ENCODE results near the gene NAALADL2. TPM values are rescaled to one million over a fixed set of nuclear protein-coding genes. Genes with fewer than 3 reads are reported as not detected.

The NAALADL2 gene
- total and polyA plus RNA-seq, 2 experiments from 2014 or later = 3.4 to 15.3 TPM

DNA sequence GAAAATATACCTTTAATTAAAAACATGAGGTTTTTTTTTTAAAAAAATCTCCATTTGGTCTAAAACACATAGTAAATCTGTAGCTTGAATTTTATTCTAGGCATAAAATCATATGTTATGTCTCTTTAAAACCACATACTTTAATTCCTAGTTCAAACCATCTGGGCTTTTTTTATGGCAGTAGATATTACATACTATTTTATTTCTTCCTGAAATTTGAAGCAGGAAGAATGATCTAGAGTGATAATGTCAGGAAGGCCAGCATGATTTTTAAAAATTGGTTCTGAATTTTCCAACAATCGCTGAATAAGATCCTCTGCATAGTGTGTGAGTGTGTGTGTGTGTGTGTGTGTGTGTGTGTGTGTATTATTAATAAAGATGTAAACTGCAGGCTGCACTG, 420.3 kb downstream of the NAALADL2 start:
- Histone ChIP-seq H3K4me2 (no peak overlapping the region), H3K9me2 (replicated peaks; ENCODE audit: insufficient read depth) (no peaks in the 10 kb centered on the region), H3K4me1 (ENCODE audit: insufficient read depth) (no peaks in the 10 kb centered on the region), H2AFZ (no peak overlapping the region), H4K20me1 (ENCODE audit: insufficient read depth, poor library complexity, severe bottlenecking) (no peaks in the 10 kb centered on the region), H3K9me3 (ENCODE audit: low read depth) (no peaks in the 10 kb centered on the region), H3K4me3 (no peak overlapping the region), H3K27me3 (no peaks in the 10 kb centered on the region), H3K27ac (no peak overlapping the region), H3K79me2 (no peaks in the 10 kb centered on the region), H3K36me3 (replicated peaks; ENCODE audit: insufficient read depth, low read depth) (no peaks in the 10 kb centered on the region)
- DNase-seq (ENCODE audit: low spot score) = no peak
- 94% methylated on average over 1 of the region's 1 CpG for WGBS (ENCODE audit: low lambda C conversion rate, missing lambda C conversion rate)
- TF ChIP-seq CTCF (IDR thresholded peaks at IDR 0.05; ENCODE audit: poor library complexity) (no peak), EZH2 (IDR thresholded peaks at IDR 0.05; ENCODE audit: borderline replicate concordance) (no peak), EZH2phosphoT487 (IDR thresholded peaks at IDR 0.05; ENCODE audit: low read depth, severe bottlenecking, unreplicated experiment) (no peak)

GRCh38 chr3:175279911-175280310, 420.8 kb downstream of the NAALADL2 start:
- Histone ChIP-seq H3K4me2 (no peak overlapping the region), H3K27me3 (no peaks in the 10 kb centered on the region), H3K4me1 (ENCODE audit: insufficient read depth) (no peaks in the 10 kb centered on the region), H3K36me3 (replicated peaks; ENCODE audit: insufficient read depth, low read depth) (no peaks in the 10 kb centered on the region), H4K20me1 (ENCODE audit: insufficient read depth, poor library complexity, severe bottlenecking) (no peaks in the 10 kb centered on the region), H3K4me3 (no peak overlapping the region), H3K27ac (no peak overlapping the region), H3K9me3 (ENCODE audit: low read depth) (no peaks in the 10 kb centered on the region), H3K9me2 (replicated peaks; ENCODE audit: insufficient read depth) (no peaks in the 10 kb centered on the region), H3K79me2 (no peaks in the 10 kb centered on the region), H2AFZ (no peak overlapping the region)
- no peak for DNase-seq (ENCODE audit: low spot score)
- WGBS (ENCODE audit: low lambda C conversion rate, missing lambda C conversion rate) = 91% methylated on average over 1 of the region's 1 CpG
- TF ChIP-seq EZH2phosphoT487 (IDR thresholded peaks at IDR 0.05; ENCODE audit: low read depth, severe bottlenecking, unreplicated experiment) (no peak), EZH2 (IDR thresholded peaks at IDR 0.05; ENCODE audit: borderline replicate concordance) (no peak), CTCF (IDR thresholded peaks at IDR 0.05; ENCODE audit: poor library complexity) (no peak)

- Histone ChIP-seq H3K9me3 (ENCODE audit: low read depth) (no peaks in the 10 kb centered on the region), H3K27ac (no peak overlapping the region)
Measured at GRCh38 chr3:175287361-175287963, 428.3 kb downstream of the NAALADL2 start.

More at GRCh38 chr3:175287361-175287963, 428.3 kb downstream of the NAALADL2 start:
- 83% methylated on average over 3 of the region's 3 CpGs for WGBS (ENCODE audit: low lambda C conversion rate, missing lambda C conversion rate)
- TF ChIP-seq CTCF (IDR thresholded peaks at IDR 0.05; ENCODE audit: poor library complexity) = no peak
- no peak for TF ChIP-seq EZH2phosphoT487 (IDR thresholded peaks at IDR 0.05; ENCODE audit: low read depth, severe bottlenecking, unreplicated experiment)
- no peak for TF ChIP-seq EZH2 (IDR thresholded peaks at IDR 0.05; ENCODE audit: borderline replicate concordance)
- H3K4me1 ChIP-seq (ENCODE audit: insufficient read depth) = no peaks in the 10 kb centered on the region
- no peak overlapping the region for H3K4me2 ChIP-seq
- H3K36me3 ChIP-seq (replicated peaks; ENCODE audit: insufficient read depth, low read depth) = no peaks in the 10 kb centered on the region
- H3K9me2 ChIP-seq (replicated peaks; ENCODE audit: insufficient read depth) = no peaks in the 10 kb centered on the region
- H3K27me3 ChIP-seq = no peaks in the 10 kb centered on the region
- H3K4me3 ChIP-seq = no peak overlapping the region
- DNase-seq (ENCODE audit: low spot score) = no peak
- H2AFZ ChIP-seq = no peak overlapping the region
- no peaks in the 10 kb centered on the region for H3K79me2 ChIP-seq
- H4K20me1 ChIP-seq (ENCODE audit: insufficient read depth, poor library complexity, severe bottlenecking) = no peaks in the 10 kb centered on the region

Measured in hepatocyte (in vitro differentiated cells).